ENCODE results near the gene TBC1D16. TPM values are rescaled to one million over a fixed set of nuclear protein-coding genes. Genes with fewer than 3 reads are reported as not detected.
"Not testable (repeated sequence)": the region's sequence is repeated elsewhere in the genome, so short reads cannot be mapped to it uniquely, and the experiment has no call there.

Gene TBC1D16
- total RNA-seq, 6 experiments from 2014 or later, result 5.8 to 21.0 (median 14.4) TPM

DNA sequence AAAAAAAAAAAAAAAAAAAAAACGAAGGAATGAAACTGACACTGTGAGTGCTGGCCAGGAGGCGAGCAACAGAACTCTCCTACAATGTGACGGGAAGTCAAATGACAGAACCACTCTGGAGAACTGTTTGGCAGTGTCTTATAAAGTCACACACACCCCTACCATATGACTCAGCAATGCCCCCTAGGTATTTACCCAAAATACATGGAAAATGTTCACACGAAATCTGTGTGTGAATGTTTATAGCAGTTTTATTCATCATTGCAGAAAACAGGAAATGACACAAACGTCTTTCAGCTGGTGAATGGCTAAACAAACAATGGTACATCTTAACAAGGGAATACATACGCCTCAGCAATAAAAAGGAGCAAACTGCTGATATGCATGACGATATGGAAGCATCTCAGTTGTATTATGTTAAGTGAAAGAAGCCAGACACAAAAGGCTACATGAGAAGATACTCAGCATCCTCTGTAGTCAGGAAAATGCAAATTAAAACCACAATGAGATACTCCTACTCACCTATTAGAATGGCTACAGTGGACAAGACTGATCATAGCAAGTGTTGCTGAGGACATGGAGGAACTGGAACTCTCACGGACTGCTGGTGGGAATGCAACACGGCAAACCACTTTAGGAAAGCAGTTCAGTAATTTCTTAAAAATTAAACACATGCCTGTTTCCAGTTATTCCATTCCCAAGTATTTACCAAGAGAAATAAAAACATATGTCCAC, 74.7 kb downstream of the TBC1D16 start:
- H3K4me3 ChIP-seq, result no peak overlapping the region
- no peaks in the 10 kb centered on the region for H3K27me3 ChIP-seq
- peak in 1 of 3 donors; percentile 6 for DNase-seq
- ATAC-seq, result peak in 1 of 4 donors; percentile 25
- H3K36me3 ChIP-seq, result no peaks in the 10 kb centered on the region
- no peak overlapping the region for H3K27ac ChIP-seq
- WGBS (ENCODE audit: insufficient coverage, low coverage, low lambda C conversion rate, missing lambda C conversion rate), result 73% methylated on average over 9 of the region's 9 CpGs
- H3K9me3 ChIP-seq, result no peaks in the 10 kb centered on the region
- H3K4me1 ChIP-seq, result peaks cover 0 to 9% (median 0%) of the 10 kb centered on the region in 4 donors
- intact Hi-C loops (cut with DNase I), result no loop called here
- TF ChIP-seq, protein P1, sequence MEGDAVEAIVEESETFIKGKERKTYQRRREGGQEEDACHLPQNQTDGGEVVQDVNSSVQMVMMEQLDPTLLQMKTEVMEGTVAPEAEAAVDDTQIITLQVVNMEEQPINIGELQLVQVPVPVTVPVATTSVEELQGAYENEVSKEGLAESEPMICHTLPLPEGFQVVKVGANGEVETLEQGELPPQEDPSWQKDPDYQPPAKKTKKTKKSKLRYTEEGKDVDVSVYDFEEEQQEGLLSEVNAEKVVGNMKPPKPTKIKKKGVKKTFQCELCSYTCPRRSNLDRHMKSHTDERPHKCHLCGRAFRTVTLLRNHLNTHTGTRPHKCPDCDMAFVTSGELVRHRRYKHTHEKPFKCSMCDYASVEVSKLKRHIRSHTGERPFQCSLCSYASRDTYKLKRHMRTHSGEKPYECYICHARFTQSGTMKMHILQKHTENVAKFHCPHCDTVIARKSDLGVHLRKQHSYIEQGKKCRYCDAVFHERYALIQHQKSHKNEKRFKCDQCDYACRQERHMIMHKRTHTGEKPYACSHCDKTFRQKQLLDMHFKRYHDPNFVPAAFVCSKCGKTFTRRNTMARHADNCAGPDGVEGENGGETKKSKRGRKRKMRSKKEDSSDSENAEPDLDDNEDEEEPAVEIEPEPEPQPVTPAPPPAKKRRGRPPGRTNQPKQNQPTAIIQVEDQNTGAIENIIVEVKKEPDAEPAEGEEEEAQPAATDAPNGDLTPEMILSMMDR (IDR thresholded peaks at IDR 0.05), result no peak
- no peak for TF ChIP-seq POLR2A (IDR thresholded peaks at IDR 0.05)

DNA sequence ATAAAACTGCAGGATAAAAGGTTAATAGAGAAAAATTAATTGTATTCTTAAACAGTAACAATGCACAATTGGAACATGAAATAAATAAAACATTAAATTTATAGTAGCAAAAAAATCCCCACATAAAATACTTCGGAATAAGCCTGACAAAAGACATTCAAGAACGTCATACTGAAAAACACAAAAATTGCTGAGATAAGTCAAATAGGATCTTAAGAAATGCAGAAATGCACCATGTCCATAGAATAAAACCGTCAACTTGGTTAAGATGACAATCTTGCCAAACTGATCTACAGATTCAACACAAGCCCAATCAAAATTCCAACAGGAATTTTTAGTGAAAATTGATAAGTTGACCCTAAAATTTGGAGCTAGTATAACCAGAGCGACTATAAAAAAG, 76.6 kb downstream of the TBC1D16 start:
- Histone ChIP-seq H3K27me3 (no peaks in the 10 kb centered on the region), H3K9me3 (no peaks in the 10 kb centered on the region), H3K27ac (no peak overlapping the region), H3K4me3 (no peak overlapping the region), H3K4me1 (peaks cover 0 to 9% (median 0%) of the 10 kb centered on the region in 4 donors), H3K36me3 (no peaks in the 10 kb centered on the region)
- DNase-seq (no peak), ATAC-seq (no peak)
- WGBS (ENCODE audit: insufficient coverage, low coverage, low lambda C conversion rate, missing lambda C conversion rate), result 91% methylated on average over 4 of the region's 4 CpGs
- TF ChIP-seq, protein P1 (IDR thresholded peaks at IDR 0.05), result no peak
- no peak for TF ChIP-seq POLR2A (IDR thresholded peaks at IDR 0.05)
- intact Hi-C loops (cut with DNase I), result no loop called here

DNA sequence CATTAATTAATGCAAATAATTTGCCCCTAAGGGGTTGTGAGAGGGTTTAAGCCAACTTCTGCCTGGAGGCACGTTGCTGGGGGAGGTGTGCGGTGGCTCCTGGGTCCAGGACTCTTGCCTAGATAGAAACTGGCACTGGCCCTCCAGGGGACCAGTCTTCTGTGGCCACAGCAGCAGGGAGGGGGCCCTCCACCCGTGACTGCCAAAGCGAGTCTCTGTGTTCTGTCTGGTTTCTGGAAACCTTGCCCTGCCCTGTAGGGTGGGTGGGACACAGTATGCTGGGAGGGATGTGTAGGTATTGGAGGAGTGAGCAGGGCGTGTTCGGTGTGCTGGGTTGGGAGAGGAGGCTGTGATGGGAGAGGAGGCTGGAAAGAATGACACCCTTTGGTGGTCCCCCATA, 78.8 kb downstream of the TBC1D16 start:
- H3K36me3 ChIP-seq, result no peaks in the 10 kb centered on the region
- H3K4me3 ChIP-seq, result no peak overlapping the region
- H3K4me1 ChIP-seq, result peaks cover 0 to 9% (median 0%) of the 10 kb centered on the region in 4 donors
- TF ChIP-seq, protein P1 (IDR thresholded peaks at IDR 0.05), result no peak
- TF ChIP-seq POLR2A (IDR thresholded peaks at IDR 0.05), result no peak
- 85% methylated on average over 2 of the region's 6 CpGs for WGBS (ENCODE audit: insufficient coverage, low coverage, low lambda C conversion rate, missing lambda C conversion rate)
- no peaks in the 10 kb centered on the region for H3K27me3 ChIP-seq
- no peaks in the 10 kb centered on the region for H3K9me3 ChIP-seq
- ATAC-seq, result peak in 1 of 4 donors; percentile 15
- intact Hi-C loops (cut with DNase I), result no loop called here
- peak in 2 of 3 donors; percentile 29 to 43 for DNase-seq
- no peak overlapping the region for H3K27ac ChIP-seq

DNA sequence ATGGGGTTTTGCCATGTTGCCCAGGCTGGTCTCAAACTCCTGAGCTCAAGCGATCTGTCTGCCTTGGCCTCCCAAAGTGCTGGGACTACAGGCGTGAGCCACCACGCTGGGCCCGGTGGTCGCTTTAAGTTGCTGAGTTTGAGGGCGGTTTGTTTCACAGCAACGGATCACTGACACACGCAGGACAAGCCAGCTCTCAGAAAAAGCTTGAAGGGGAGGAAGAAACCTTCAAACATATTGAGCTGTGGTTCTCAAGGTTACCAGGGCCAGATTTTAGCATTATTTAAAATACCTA, 79.3 kb downstream of the TBC1D16 start:
- H3K36me3 ChIP-seq; H3K27me3 ChIP-seq; intact Hi-C loops (cut with DNase I); H3K27ac ChIP-seq; H3K4me3 ChIP-seq; H3K4me1 ChIP-seq; ATAC-seq; H3K9me3 ChIP-seq: not testable (repeated sequence)
- peak in 1 of 3 donors; percentile 35 for DNase-seq
- 88% methylated on average over 7 of the region's 8 CpGs for WGBS (ENCODE audit: insufficient coverage, low coverage, low lambda C conversion rate, missing lambda C conversion rate)

DNA sequence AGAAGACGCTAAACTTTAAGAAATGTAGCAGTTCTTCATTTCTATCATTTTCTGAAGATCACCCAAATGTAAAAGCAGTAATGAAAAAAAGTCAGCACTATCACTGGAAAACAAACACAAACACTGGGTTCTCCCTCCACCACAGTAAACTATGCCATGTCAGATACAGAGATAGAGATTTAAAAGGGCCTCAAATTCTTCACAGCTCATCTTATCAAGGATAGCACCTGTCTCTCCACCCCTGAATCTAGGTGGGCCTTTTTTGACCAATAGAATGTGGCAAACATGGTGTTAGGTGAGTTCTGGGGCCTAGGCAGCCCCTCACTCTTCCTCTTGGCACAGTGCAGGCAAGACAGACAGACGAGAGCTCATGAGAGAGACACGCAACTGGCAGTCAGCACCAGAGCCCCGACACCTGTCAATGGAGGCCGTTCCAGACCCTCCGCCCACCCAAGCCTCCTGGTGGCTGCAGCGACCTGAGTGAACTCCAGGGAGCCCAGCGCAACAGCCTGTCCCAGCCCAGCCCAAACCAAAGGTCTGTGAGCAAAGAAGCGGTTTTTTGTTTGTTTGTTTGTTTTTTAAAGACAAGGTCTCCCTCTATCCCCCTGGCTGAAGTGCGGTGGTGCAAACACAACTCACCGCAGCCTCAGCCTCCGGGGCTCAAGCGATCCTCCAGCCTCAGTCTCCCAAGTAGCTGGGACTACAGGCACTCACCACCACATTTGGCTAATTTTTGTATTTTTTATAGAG, 79.8 kb downstream of the TBC1D16 start:
- H3K9me3 ChIP-seq, result no peaks in the 10 kb centered on the region
- WGBS (ENCODE audit: insufficient coverage, low coverage, low lambda C conversion rate, missing lambda C conversion rate), result 83% methylated on average over 6 of the region's 13 CpGs
- peak in 2 of 3 donors; percentile 23 to 33 for DNase-seq
- H3K4me1 ChIP-seq, result peaks cover 0 to 9% (median 0%) of the 10 kb centered on the region in 4 donors
- no peaks in the 10 kb centered on the region for H3K27me3 ChIP-seq
- no peaks in the 10 kb centered on the region for H3K36me3 ChIP-seq
- intact Hi-C loops (cut with DNase I), result no loop called here
- H3K4me3 ChIP-seq, result no peak overlapping the region
- no peak overlapping the region for H3K27ac ChIP-seq
- no peak for ATAC-seq
- TF ChIP-seq, protein P1 (IDR thresholded peaks at IDR 0.05), result no peak

All from right lobe of liver (tissue), 6 donors.